ENCODE data around the gene DNAJC28.
A peak's percentile ranks its signal among the peaks of the same experiment; 100 is the strongest.

The DNAJC28 gene

GRCh38 chr21:33455686-33456446 lies 35.6 kb downstream of the DNAJC28 start:
- no peak overlapping the region for H3K27ac ChIP-seq (ENCODE audit: extremely low read depth, low read depth, low read length)
- peaks cover 6 to 11% of the 10 kb centered on the region in 2 experiments for H3K36me3 ChIP-seq (ENCODE audit: control insufficient read depth in 2 of 2, insufficient read depth in 1 of 2, low read length in 2 of 2)
- no peak overlapping the region for H3K4me3 ChIP-seq (ENCODE audit: low read depth, low read length)
- TF ChIP-seq ZNF16 (tag by site-specific recombination; IDR thresholded peaks at IDR 0.05; ENCODE audit: low read depth) (no peak), ZNF121 (tag by site-specific recombination; IDR thresholded peaks at IDR 0.05) (peak; percentile 51; the same call in 1 of the 2 replicates), OVOL3 (tag by site-specific recombination; IDR thresholded peaks at IDR 0.05) (no peak)
- H3K4me1 ChIP-seq (ENCODE audit: control insufficient read depth, insufficient read depth, low read length) = no peaks in the 10 kb centered on the region; the same call in none of the 2 replicates
- POLR2A ChIA-PET = interaction anchor here (1.2 to 1.3 kb wide), 2 partner anchors 12 to 35 kb away, joined by 3 to 6 read pairs; partner anchors contain the start of gene DNAJC28
- no peaks in the 10 kb centered on the region for H3K9me3 ChIP-seq (ENCODE audit: control insufficient read depth, insufficient read depth, low read depth, low read length)
- CTCF ChIA-PET = interaction anchor here (0.5 to 2.6 kb wide), 4 partner anchors 95 to 515 kb away, joined by 3 to 7 read pairs (median 3); no protein-coding TSS in a partner anchor

- TF ChIP-seq ZNF416 (tag by site-specific recombination; IDR thresholded peaks at IDR 0.05) (no peak), ZNF311 (tag by site-specific recombination; IDR thresholded peaks at IDR 0.05; ENCODE audit: borderline replicate concordance) (no peak), ZBTB11 (tag by site-specific recombination; conservative IDR thresholded peaks at IDR 0.05; ENCODE audit: low read depth) (no peak), FEZF1 (tag by site-specific recombination; IDR thresholded peaks at IDR 0.05) (no peak), ZNF426 (tag by site-specific recombination; IDR thresholded peaks at IDR 0.05) (no peak), PRDM1 (tag by site-specific recombination; IDR thresholded peaks at IDR 0.05) (no peak), ZFP37 (tag by site-specific recombination; IDR thresholded peaks at IDR 0.05) (no peak), ZNF366 (tag by site-specific recombination; conservative IDR thresholded peaks at IDR 0.05) (no peak), PRDM10 (tag by site-specific recombination; IDR thresholded peaks at IDR 0.05) (no peak), ZBTB7A (tag by site-specific recombination; IDR thresholded peaks at IDR 0.05; ENCODE audit: low read depth) (no peak), GLIS1 (tag by site-specific recombination; IDR thresholded peaks at IDR 0.05) (no peak), PRDM6 (tag by site-specific recombination; IDR thresholded peaks at IDR 0.05) (no peak), ZNF549 (tag by site-specific recombination; IDR thresholded peaks at IDR 0.05) (no peak), ZNF174 (tag by site-specific recombination; IDR thresholded peaks at IDR 0.05) (no peak), ZNF76 (tag by site-specific recombination; IDR thresholded peaks at IDR 0.05; ENCODE audit: borderline replicate concordance, low read depth) (no peak), OVOL3 (tag by site-specific recombination; IDR thresholded peaks at IDR 0.05) (no peak), GLIS2 (tag by site-specific recombination; IDR thresholded peaks at IDR 0.05) (no peak), ZNF404 (tag by site-specific recombination; IDR thresholded peaks at IDR 0.05) (no peak), SP2 (tag by site-specific recombination; IDR thresholded peaks at IDR 0.05) (no peak)
- no peak overlapping the region for H3K4me3 ChIP-seq (ENCODE audit: low read depth, low read length)
- peaks cover 4% of the 10 kb centered on the region for H3K4me1 ChIP-seq (ENCODE audit: control insufficient read depth, insufficient read depth, low read length)
- CTCF ChIA-PET = interaction anchor here (0.6 to 2.2 kb wide), 3 partner anchors 11 to 91 kb away, joined by 3 to 5 read pairs (median 4); no protein-coding TSS in a partner anchor
- POLR2A ChIA-PET = interaction anchor here (1.1 kb wide), 1 partner anchor 28 kb away, joined by 5 read pairs; the partner anchor contains the start of gene TMEM50B
- no peaks in the 10 kb centered on the region for H3K9me3 ChIP-seq (ENCODE audit: control insufficient read depth, insufficient read depth, low read depth, low read length)
- H3K36me3 ChIP-seq (ENCODE audit: control insufficient read depth in 2 of 2, insufficient read depth in 1 of 2, low read length in 2 of 2) = peaks cover 0 to 11% of the 10 kb centered on the region in 2 experiments; a peak in 2 of 3 replicates
- no peak overlapping the region for H3K27ac ChIP-seq (ENCODE audit: extremely low read depth, low read depth, low read length)
Observed at GRCh38 chr21:33452362-33452761, 39.2 kb downstream of the DNAJC28 start.
